Measurements from ENCODE around the gene SEMA5A. TPM values are rescaled to one million over a fixed set of nuclear protein-coding genes. Genes with fewer than 3 reads are reported as not detected.

The SEMA5A gene, protein sequence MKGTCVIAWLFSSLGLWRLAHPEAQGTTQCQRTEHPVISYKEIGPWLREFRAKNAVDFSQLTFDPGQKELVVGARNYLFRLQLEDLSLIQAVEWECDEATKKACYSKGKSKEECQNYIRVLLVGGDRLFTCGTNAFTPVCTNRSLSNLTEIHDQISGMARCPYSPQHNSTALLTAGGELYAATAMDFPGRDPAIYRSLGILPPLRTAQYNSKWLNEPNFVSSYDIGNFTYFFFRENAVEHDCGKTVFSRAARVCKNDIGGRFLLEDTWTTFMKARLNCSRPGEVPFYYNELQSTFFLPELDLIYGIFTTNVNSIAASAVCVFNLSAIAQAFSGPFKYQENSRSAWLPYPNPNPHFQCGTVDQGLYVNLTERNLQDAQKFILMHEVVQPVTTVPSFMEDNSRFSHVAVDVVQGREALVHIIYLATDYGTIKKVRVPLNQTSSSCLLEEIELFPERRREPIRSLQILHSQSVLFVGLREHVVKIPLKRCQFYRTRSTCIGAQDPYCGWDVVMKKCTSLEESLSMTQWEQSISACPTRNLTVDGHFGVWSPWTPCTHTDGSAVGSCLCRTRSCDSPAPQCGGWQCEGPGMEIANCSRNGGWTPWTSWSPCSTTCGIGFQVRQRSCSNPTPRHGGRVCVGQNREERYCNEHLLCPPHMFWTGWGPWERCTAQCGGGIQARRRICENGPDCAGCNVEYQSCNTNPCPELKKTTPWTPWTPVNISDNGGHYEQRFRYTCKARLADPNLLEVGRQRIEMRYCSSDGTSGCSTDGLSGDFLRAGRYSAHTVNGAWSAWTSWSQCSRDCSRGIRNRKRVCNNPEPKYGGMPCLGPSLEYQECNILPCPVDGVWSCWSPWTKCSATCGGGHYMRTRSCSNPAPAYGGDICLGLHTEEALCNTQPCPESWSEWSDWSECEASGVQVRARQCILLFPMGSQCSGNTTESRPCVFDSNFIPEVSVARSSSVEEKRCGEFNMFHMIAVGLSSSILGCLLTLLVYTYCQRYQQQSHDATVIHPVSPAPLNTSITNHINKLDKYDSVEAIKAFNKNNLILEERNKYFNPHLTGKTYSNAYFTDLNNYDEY
- total RNA-seq (10 to 100 TPM; 18.2 to 29.5 TPM), polyA plus RNA-seq (ENCODE audit: insufficient read length in 6 of 6) (10 to 100 TPM; 18.7 to 27.4 (median 20.8) TPM)
- long read RNA-seq, donor 1, partial matches to known transcripts, result 33 of 53 reads
- long read RNA-seq, donor 1, other reads (novel, unspliced or antisense), result 20 of 53 reads
- long read RNA-seq, donor 2, full-length matches to known transcripts, result 2 of 2 reads
- long read RNA-seq, donor 2, partial matches to known transcripts, result 0 of 2 reads
- long read RNA-seq, donor 2, other reads (novel, unspliced or antisense), result 0 of 2 reads
- long read RNA-seq, donor 3, full-length matches to known transcripts, result 2 of 2 reads
- long read RNA-seq, donor 3, partial matches to known transcripts, result 0 of 2 reads
- long read RNA-seq, donor 3, other reads (novel, unspliced or antisense), result 0 of 2 reads
- long read RNA-seq, donor 4, partial matches to known transcripts, result 1 of 1 reads
- long read RNA-seq, donor 4, other reads (novel, unspliced or antisense), result 0 of 1 reads
- long read RNA-seq, donor 5, full-length matches to known transcripts, result 1 of 1 reads
- long read RNA-seq, donor 5, partial matches to known transcripts, result 0 of 1 reads
- long read RNA-seq, donor 5, other reads (novel, unspliced or antisense), result 0 of 1 reads
- long read RNA-seq, donor 6, result 0 reads
- long read RNA-seq, donor 7, result 0 reads
- long read RNA-seq, donor 8, partial matches to known transcripts, result 56 of 56 reads
- long read RNA-seq, donor 8, other reads (novel, unspliced or antisense), result 0 of 56 reads
- long read RNA-seq, donor 9, result 0 reads
- long read RNA-seq, donor 10, partial matches to known transcripts, result 0 of 1 reads
- long read RNA-seq, donor 10, other reads (novel, unspliced or antisense), result 1 of 1 reads
- long read RNA-seq, donor 11, result 0 reads
- long read RNA-seq, donor 12, result 0 reads

DNA sequence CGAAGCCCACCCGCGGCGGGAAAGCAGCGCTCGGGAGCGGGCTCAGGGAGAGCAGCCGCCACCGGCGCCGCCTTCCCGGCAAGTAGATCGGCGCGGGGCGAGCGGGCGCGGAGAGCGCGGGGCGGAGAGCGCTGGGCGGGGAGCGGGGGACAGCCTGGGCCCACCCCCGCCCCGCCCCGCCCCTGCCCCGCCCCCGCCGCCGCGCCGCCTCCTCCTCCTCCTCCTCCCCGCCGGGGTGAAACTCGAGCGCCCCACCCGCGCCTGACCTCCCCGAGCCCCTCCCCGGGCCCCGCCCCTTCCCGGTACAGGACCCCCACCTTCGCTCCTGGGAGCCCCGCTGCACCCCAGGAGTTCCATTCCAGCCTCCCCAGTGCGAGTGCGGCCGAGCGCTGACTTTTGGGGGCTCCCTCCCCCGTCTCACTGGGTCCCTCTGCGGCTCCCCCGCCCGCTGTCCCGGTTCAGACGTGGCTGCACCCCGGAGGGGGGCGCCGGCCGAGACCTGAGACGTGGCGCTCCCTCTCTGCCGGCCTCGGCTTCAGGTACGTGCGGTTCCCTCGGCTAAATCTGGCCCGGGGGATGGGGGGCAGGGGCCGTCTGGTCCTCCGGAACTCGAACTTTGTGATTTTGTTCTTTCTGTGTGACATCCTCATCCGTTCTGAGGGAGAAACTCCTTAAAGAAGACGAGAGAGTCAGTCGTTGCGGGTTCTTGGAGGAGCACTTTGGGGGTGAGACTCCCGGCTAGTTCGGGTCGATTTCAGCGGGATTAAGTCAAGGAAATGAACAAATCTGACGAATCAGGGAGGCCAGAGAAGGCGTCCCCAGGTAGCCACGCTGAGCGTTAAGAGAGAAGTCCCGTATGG, at the start of gene SEMA5A:
TSS of gene SEMA5A (minus strand) at position 84 of the 860 bp plus-strand sequence. CDS start 166,129 bp downstream, outside the sequence.
- intact Hi-C loops (cut with DNase I), result no loop called here
- TF ChIP-seq, protein P1, sequence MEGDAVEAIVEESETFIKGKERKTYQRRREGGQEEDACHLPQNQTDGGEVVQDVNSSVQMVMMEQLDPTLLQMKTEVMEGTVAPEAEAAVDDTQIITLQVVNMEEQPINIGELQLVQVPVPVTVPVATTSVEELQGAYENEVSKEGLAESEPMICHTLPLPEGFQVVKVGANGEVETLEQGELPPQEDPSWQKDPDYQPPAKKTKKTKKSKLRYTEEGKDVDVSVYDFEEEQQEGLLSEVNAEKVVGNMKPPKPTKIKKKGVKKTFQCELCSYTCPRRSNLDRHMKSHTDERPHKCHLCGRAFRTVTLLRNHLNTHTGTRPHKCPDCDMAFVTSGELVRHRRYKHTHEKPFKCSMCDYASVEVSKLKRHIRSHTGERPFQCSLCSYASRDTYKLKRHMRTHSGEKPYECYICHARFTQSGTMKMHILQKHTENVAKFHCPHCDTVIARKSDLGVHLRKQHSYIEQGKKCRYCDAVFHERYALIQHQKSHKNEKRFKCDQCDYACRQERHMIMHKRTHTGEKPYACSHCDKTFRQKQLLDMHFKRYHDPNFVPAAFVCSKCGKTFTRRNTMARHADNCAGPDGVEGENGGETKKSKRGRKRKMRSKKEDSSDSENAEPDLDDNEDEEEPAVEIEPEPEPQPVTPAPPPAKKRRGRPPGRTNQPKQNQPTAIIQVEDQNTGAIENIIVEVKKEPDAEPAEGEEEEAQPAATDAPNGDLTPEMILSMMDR (IDR thresholded peaks at IDR 0.05), result no peak
- peaks cover 0 to 5% of the 10 kb centered on the region in 2 donors for H3K4me1 ChIP-seq
- ATAC-seq, result peak; percentile 83
- H3K9me3 ChIP-seq, result no peaks in the 10 kb centered on the region
- H3K27me3 ChIP-seq, result peaks cover 5 to 60% of the 10 kb centered on the region in 2 donors
- H3K36me3 ChIP-seq, result peaks cover 0 to 13% of the 10 kb centered on the region in 2 donors
- peak within 1 kb of the TSS; percentile 55 to 68 for H3K4me3 ChIP-seq
- peak; percentile 67 to 89 (median 85) for DNase-seq
- H3K27ac ChIP-seq, result peak within 1 kb of the TSS; percentile 80 to 89

DNA sequence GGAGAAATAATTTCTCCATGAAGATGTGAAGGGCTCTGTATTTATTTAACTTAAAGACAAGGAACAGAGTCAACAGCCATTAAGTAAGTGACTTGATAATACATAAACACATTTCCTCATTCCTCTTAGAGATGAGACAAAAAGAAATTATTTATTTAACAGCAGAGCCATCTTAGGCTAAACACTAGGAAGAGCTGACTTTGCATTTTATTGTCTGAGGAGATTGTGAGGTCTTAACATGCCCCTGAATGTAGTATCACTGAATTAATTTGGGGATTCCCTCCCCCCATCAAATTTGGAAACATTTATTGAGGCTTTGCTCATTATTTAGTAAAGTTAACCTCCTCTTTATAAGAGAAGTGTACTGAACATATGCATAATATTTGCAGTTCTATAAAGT, 49.0 kb upstream of the SEMA5A start:
- H3K4me3 ChIP-seq, result no peak overlapping the region
- ATAC-seq (no peak), DNase-seq (no peak)
- TF ChIP-seq, protein P1 (IDR thresholded peaks at IDR 0.05), result no peak
- no peaks in the 10 kb centered on the region for H3K27me3 ChIP-seq
- no peak overlapping the region for H3K27ac ChIP-seq
- no peaks in the 10 kb centered on the region for H3K9me3 ChIP-seq
- intact Hi-C loops (cut with DNase I), result no loop called here
- H3K36me3 ChIP-seq, result no peaks in the 10 kb centered on the region
- no peaks in the 10 kb centered on the region for H3K4me1 ChIP-seq

DNA sequence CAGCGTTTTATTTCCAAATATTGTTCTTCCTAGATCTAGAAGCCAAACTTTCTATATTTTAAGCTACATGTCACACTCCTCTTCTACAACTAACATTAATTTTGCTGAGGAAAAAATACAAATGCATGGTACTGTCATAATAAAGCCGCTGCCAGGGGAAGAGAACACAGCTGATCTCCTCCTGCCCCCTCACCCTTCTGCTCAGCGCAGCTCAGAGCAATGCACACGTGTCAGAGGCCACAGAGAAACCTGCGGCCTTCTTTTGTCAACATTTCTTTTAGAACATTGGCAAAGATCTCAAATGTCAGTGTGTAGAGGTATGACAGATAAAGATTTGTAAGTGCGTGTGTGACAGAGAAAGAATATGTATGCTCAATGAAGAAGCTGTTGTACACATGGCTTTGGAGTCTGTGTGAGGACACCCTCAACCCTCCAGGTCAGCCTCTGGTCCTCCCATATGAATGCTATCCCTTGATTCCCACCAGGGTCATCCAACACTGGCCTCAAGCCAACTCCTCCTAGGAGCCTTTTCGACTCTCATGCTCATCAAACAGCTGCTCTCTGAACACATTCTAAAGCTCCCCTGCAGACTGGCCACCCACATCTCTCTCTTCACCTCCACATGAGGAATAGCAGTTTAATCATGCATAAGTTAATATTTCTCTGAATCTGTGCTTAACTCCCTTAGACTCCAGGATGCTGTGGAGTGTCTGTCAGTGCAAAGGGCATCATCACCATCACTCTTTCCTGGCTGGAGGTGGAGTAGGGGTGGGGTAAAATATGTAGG, 43.4 kb upstream of the SEMA5A start:
- Histone ChIP-seq H3K4me1 (no peaks in the 10 kb centered on the region), H3K27me3 (no peaks in the 10 kb centered on the region), H3K36me3 (no peaks in the 10 kb centered on the region), H3K4me3 (no peak overlapping the region), H3K27ac (no peak overlapping the region), H3K9me3 (peaks cover 0 to 7% of the 10 kb centered on the region in 2 donors)
- intact Hi-C loops (cut with DNase I), result no loop called here
- no peak for DNase-seq
- TF ChIP-seq, protein P1 (IDR thresholded peaks at IDR 0.05), result no peak
- ATAC-seq, result no peak
